HCT116 (cell line): ENCODE results near the gene TENM3. TPM values are rescaled to one million over a fixed set of nuclear protein-coding genes. Genes with fewer than 3 reads are reported as not detected.

ENCODE experiments used
- ATAC-seq: fragments of 200-7000 bp; cut with Tn5 transposase; 2 replicates; pipeline ENCODE4 v1.9.1; 2020; ENCODE audit warnings: mild to moderate bottlenecking, moderate library complexity
- BruUV-seq: library from RNA; stranded (reverse); fragments of 400-500 nt; replicated peaks from 2 replicates; lab custom pipeline; 2021; lab: Mats Ljungman, UMichigan
- CTCF ChIA-PET: fragments of 300-600 bp; sonication (Branson Sonifier 250); formaldehyde crosslinking; loops from one replicate; lab custom pipeline; 2021; ENCODE audit warnings: antibody characterized with exemption; lab: Charles Lee
- POLR2A ChIA-PET: fragments of 300-600, 350-600 bp; sonication (Branson Sonifier 250); formaldehyde crosslinking; loops from one replicate; lab custom pipeline; 2021; ENCODE audit warnings: antibody characterized with exemption; lab: Charles Lee
- RAD21 ChIA-PET, 2 experiments: fragments of 300-600 bp; sonication (Branson Sonifier 250); formaldehyde crosslinking; loops; one replicate each; lab custom pipeline; 2023; ENCODE audit warnings: low total read pairs in 2 of 2; ENCODE audit not compliant: uncharacterized antibody in 2 of 2, unreplicated experiment in 2 of 2, low non-redundant PET in 1 of 2; lab: Charles Lee
- DNase-seq: peaks from one replicate; pipeline ENCODE4 v3.0.0-alpha.2; 2010; ENCODE audit warnings: low read depth, low spot score
- H2AFZ ChIP-seq: fragments of 200-600 bp; shearing (Covaris generic), sonication (generic); 2 replicates; pipeline ENCODE4 v1.6.1; 2017; ENCODE audit warnings: low read depth, mixed run types, mixed read lengths, antibody characterized with exemption, low read length; ENCODE audit not compliant: poor library complexity, severe bottlenecking
- H3K27ac ChIP-seq: 2 replicates; pipeline ENCODE4 v1.5.1; 2012; ENCODE audit warnings: low read depth, low read length
- H3K27me3 ChIP-seq: fragments of 200-600 bp; sonication (generic); 2 replicates; pipeline ENCODE4 v1.6.1; 2016; ENCODE audit warnings: mixed run types, low read length, mixed read lengths; ENCODE audit not compliant: insufficient read depth
- H3K36me3 ChIP-seq, 2 experiments: fragments of 200-500 bp in 1 of 2; fragments of 200-600 bp in 1 of 2; sonication (Bioruptor generic) in 1 of 2; sonication (generic) in 1 of 2; 2 replicates each; pipeline versions ENCODE4 v1.5.1 to v1.6.1; 2014 to 2016; ENCODE audit warnings: low read length in 2 of 2, inconsistent platforms in 1 of 2, mixed read lengths in 1 of 2, mixed run types in 1 of 2; ENCODE audit not compliant: insufficient read depth in 2 of 2, control insufficient read depth in 1 of 2
- H3K4me1 ChIP-seq, 2 experiments: fragments of 200-600 bp in 1 of 2; sonication (generic) in 1 of 2; 2 replicates each; pipeline versions ENCODE4 v1.5.1 to v1.6.1; 2012 to 2017; ENCODE audit warnings: low read length in 2 of 2, inconsistent platforms in 1 of 2, mild to moderate bottlenecking in 1 of 2, mixed read lengths in 1 of 2, mixed run types in 1 of 2, moderate library complexity in 1 of 2; ENCODE audit not compliant: insufficient read depth in 2 of 2, control insufficient read depth in 1 of 2
- H3K4me2 ChIP-seq: fragments of 200-600 bp; sonication (generic); 2 replicates; pipeline ENCODE4 v1.6.1; 2017; ENCODE audit warnings: mixed run types, low read length, mixed read lengths
- H3K4me3 ChIP-seq, 2 experiments: fragments of 200-600 bp in 1 of 2; sonication (generic) in 1 of 2; replicated peaks in 1 of 2; 2 replicates each; pipeline ENCODE4 v1.5.1; 2011 to 2016; ENCODE audit warnings: low read length in 2 of 2, control low read depth in 1 of 2, low read depth in 1 of 2, mild to moderate bottlenecking in 1 of 2, mixed read lengths in 1 of 2, mixed run types in 1 of 2
- H3K79me2 ChIP-seq: fragments of 200-600 bp; sonication (generic); 2 replicates; pipeline ENCODE4 v1.6.1; 2017; ENCODE audit warnings: mild to moderate bottlenecking, mixed run types, low read length, moderate library complexity, mixed read lengths; ENCODE audit not compliant: insufficient read depth
- H3K9ac ChIP-seq: fragments of 200-600 bp; sonication (generic); 2 replicates; pipeline ENCODE4 v1.6.1; 2016; ENCODE audit warnings: low read length, mixed read lengths
- H3K9me2 ChIP-seq: fragments of 200-600 bp; sonication (generic), shearing (Covaris generic); 2 replicates; pipeline ENCODE4 v1.6.1; 2017; ENCODE audit warnings: mixed run types, mild to moderate bottlenecking, moderate library complexity; ENCODE audit not compliant: insufficient read depth
- H3K9me3 ChIP-seq, 2 experiments: fragments of 200-500 bp in 1 of 2; fragments of 200-600 bp in 1 of 2; sonication (Bioruptor generic) in 1 of 2; sonication (generic) in 1 of 2; 2 replicates each; pipeline ENCODE4 v1.6.1; 2014 to 2017; ENCODE audit warnings: low read length in 2 of 2, mixed read lengths in 2 of 2, inconsistent platforms in 1 of 2, low read depth in 1 of 2, mild to moderate bottlenecking in 1 of 2, mixed run types in 1 of 2, moderate library complexity in 1 of 2; ENCODE audit not compliant: control insufficient read depth in 1 of 2, insufficient read depth in 1 of 2
- H4K20me1 ChIP-seq: fragments of 200-600 bp; sonication (generic), shearing (Covaris generic); 2 replicates; pipeline ENCODE4 v1.6.1; 2017; ENCODE audit warnings: mixed run types, mild to moderate bottlenecking, moderate library complexity; ENCODE audit not compliant: insufficient read depth
- CEBPB ChIP-seq: IDR thresholded peaks from 2 replicates; pipeline ENCODE4 v1.6.1; 2012; ENCODE audit warnings: low read depth
- EGR1 ChIP-seq: IDR thresholded peaks from 2 replicates; pipeline ENCODE4 v1.6.1; 2012; ENCODE audit warnings: low read depth
- ELF1 ChIP-seq: IDR thresholded peaks from 2 replicates; pipeline ENCODE4 v1.6.1; 2012; ENCODE audit warnings: low read depth, borderline replicate concordance
- EZH2phosphoT487 ChIP-seq: fragments of 200-600 bp; IDR thresholded peaks from 2 replicates; pipeline ENCODE4 v1.6.1; 2018; ENCODE audit warnings: antibody characterized with exemption, borderline replicate concordance
- POLR2A ChIP-seq: IDR thresholded peaks from 2 replicates; pipeline ENCODE4 v1.7.0; 2011; ENCODE audit warnings: borderline replicate concordance; ENCODE audit not compliant: insufficient read depth, insufficient read length; ENCODE audit errors: extremely low read depth
- SIN3A ChIP-seq: IDR thresholded peaks from 2 replicates; pipeline ENCODE4 v1.6.1; 2012; ENCODE audit warnings: low read depth
- TCF7L2 ChIP-seq: IDR thresholded peaks from 2 replicates; pipeline ENCODE4 v1.7.0; 2011; ENCODE audit warnings: borderline replicate concordance, inconsistent platforms; ENCODE audit not compliant: insufficient read depth, insufficient read length; ENCODE audit errors: extremely low read depth
- ZBTB33 ChIP-seq: IDR thresholded peaks from 2 replicates; pipeline ENCODE4 v1.6.1; 2011; ENCODE audit warnings: mild to moderate bottlenecking, low read length, moderate library complexity; ENCODE audit not compliant: insufficient replicate concordance; ENCODE audit errors: extremely low read depth
- ZFX ChIP-seq: fragments of 450-650 bp; IDR thresholded peaks from 2 replicates; pipeline ENCODE4 v1.6.1; 2017
- ZNF274 ChIP-seq: fragments of 200-500 bp; sonication (Bioruptor generic); IDR thresholded peaks from 2 replicates; pipeline ENCODE4 v1.6.1; 2014; ENCODE audit warnings: mild to moderate bottlenecking, low read depth, low read length, inconsistent platforms
- intact Hi-C: fragments of 100-400 bp; cut with micrococcal nuclease; formaldehyde crosslinking; loops from 2 replicates; pipeline ENCODE4 v1.10.0; 2022
- total RNA-seq: library from RNA; stranded (reverse); gene quantifications from one replicate; pipeline ENCODE4 v1.2.1, GENCODE V29; 2021; ENCODE audit not compliant: unreplicated experiment
- TF ChIP-seq, protein P1 (sequence below): IDR thresholded peaks from 2 replicates; pipeline ENCODE4 v1.6.1; 2012

Gene TENM3
- total RNA-seq, 1 experiment from 2014 or later = 0.54 TPM

DNA sequence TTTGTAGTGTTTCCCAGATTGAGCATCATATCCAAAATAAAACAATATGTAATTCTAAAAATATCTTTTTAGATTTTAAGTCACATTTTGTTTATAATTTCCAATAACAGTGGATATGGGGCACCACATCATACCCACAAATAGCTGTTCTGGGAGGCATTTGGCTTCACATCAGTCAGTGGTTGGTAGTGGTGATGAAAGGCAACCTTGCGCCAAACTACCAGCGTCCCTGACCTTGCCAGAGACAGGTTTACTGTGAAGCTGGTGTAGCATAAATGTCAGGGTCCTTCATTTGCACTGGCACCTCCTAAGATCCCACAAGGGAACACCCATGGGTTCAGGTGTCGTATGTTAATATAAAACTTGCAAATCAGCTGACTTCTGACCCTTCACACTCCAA lies 451.8 kb downstream of the TENM3 start:
- Histone ChIP-seq H3K27ac (no peak overlapping the region), H3K36me3 (no peaks in the 10 kb centered on the region), H3K27me3 (peaks cover 39% of the 10 kb centered on the region), H4K20me1 (no peaks in the 10 kb centered on the region), H3K4me2 (no peak overlapping the region), H3K9me2 (no peaks in the 10 kb centered on the region), H3K4me3 (no peak overlapping the region), H3K79me2 (no peaks in the 10 kb centered on the region), H2AFZ (no peak overlapping the region), H3K9ac (no peak overlapping the region), H3K9me3 (no peaks in the 10 kb centered on the region), H3K4me1 (no peaks in the 10 kb centered on the region)
- BruUV-seq = no TSS peak
- TF ChIP-seq CEBPB (no peak), ZBTB33 (no peak), TCF7L2 (no peak)
- TF ChIP-seq, protein P1, sequence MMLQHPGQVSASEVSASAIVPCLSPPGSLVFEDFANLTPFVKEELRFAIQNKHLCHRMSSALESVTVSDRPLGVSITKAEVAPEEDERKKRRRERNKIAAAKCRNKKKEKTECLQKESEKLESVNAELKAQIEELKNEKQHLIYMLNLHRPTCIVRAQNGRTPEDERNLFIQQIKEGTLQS = no peak
- DNase-seq (no peak), ATAC-seq (no peak)
- ChIA-PET POLR2A (no interaction called here), CTCF (no interaction called here), RAD21 (no interaction called here)
- intact Hi-C loops = no loop called here

DNA sequence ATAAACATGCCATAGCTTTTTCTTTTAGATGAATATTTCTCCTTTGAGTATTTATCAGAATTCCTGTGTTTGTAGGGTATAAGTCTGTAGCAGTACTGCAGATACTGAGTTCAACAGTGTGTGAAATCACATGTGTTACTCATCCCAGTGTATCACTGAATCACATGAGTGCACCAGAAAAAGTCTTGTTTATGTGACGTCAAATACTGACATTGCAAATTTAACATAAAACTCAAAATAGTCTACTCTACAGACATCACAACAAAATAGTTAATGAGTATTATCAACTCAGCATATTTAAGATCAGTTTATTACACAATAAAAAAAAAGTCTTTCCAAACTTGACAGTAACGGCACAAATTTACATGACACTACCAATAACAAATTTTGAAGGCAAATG lies 452.6 kb downstream of the TENM3 start:
- TF ChIP-seq, protein P1 = no peak
- TF ChIP-seq ZNF274 = no peak
- TF ChIP-seq EZH2phosphoT487 = no peak
- no peak for TF ChIP-seq ELF1
- TF ChIP-seq SIN3A = no peak
- no peak for TF ChIP-seq ZFX
- no peak for TF ChIP-seq EGR1
- TF ChIP-seq POLR2A = no peak
- TF ChIP-seq, all 23 proteins: peak for 0
- Histone ChIP-seq H2AFZ (no peak overlapping the region), H3K4me1 (no peaks in the 10 kb centered on the region), H3K9ac (no peak overlapping the region), H3K36me3 (no peaks in the 10 kb centered on the region), H3K4me2 (no peak overlapping the region), H3K4me3 (no peak overlapping the region), H3K27ac (no peak overlapping the region), H4K20me1 (no peaks in the 10 kb centered on the region), H3K9me2 (no peaks in the 10 kb centered on the region), H3K9me3 (no peaks in the 10 kb centered on the region), H3K27me3 (peaks cover 37% of the 10 kb centered on the region), H3K79me2 (no peaks in the 10 kb centered on the region)
- ATAC-seq (no peak), DNase-seq (no peak)
- BruUV-seq = no TSS peak
- CTCF ChIA-PET = no interaction called here
- POLR2A ChIA-PET = no interaction called here
- intact Hi-C loops = no loop called here
- RAD21 ChIA-PET = no interaction called here
